H54 (cell line): ENCODE data around the gene C6orf132.
"Not testable (repeated sequence)": the region's sequence is repeated elsewhere in the genome, so short reads cannot be mapped to it uniquely, and the experiment has no call there.

ENCODE experiments used
- DNase-seq: peaks from one replicate; pipeline ENCODE4 v3.0.0; 2011; ENCODE audit warnings: low spot score, mixed read lengths; ENCODE audit not compliant: insufficient read length
- FAIRE-seq: peaks from 3 replicates; lab custom pipeline; 2011; peaks lifted over from hg19 to GRCh38; lab: Jason Lieb, UNC
- POLR2A ChIP-seq: IDR thresholded peaks from 2 replicates; pipeline ENCODE4 v1.6.1; 2011; ENCODE audit warnings: low read depth, mild to moderate bottlenecking, low read length

C6orf132 gene

GRCh38 chr6:42142118-42142835 is at the start of gene C6orf132:
Gene C6orf132 (minus strand): TSS chr6:42142620. CDS start chr6:42142444, 176 bp downstream.
- FAIRE-seq (no peak), DNase-seq (no peak)
- no peak for TF ChIP-seq POLR2A

GRCh38 chr6:42190554-42191183 is 48.2 kb upstream of the C6orf132 start:
- no peak for TF ChIP-seq POLR2A
- FAIRE-seq = no peak
- DNase-seq = no peak

GRCh38 chr6:42188406-42188805 is 46.0 kb upstream of the C6orf132 start:
- no peak for TF ChIP-seq POLR2A
- FAIRE-seq (no peak), DNase-seq (no peak)

- FAIRE-seq = no peak
- no peak for TF ChIP-seq POLR2A
- no peak for DNase-seq
Measured at GRCh38 chr6:42185597-42185996, 43.2 kb upstream of the C6orf132 start.

- DNase-seq (no peak), FAIRE-seq (no peak)
- TF ChIP-seq POLR2A = no peak
Measured at GRCh38 chr6:42184475-42184874, 42.1 kb upstream of the C6orf132 start.

- no peak for FAIRE-seq
- TF ChIP-seq POLR2A = no peak
Measured at GRCh38 chr6:42182101-42182500, 39.7 kb upstream of the C6orf132 start.

GRCh38 chr6:42179945-42180313 is 37.5 kb upstream of the C6orf132 start:
- TF ChIP-seq POLR2A = no peak
- FAIRE-seq (no peak), DNase-seq (no peak)

More at GRCh38 chr6:42182101-42182500, 39.7 kb upstream of the C6orf132 start:
- DNase-seq = no peak

- no peak for DNase-seq
- no peak for TF ChIP-seq POLR2A
- no peak for FAIRE-seq
Measured at GRCh38 chr6:42179261-42179944, 37.0 kb upstream of the C6orf132 start.

- TF ChIP-seq POLR2A = no peak
- FAIRE-seq = no peak
- no peak for DNase-seq
Measured at GRCh38 chr6:42177514-42178364, 35.3 kb upstream of the C6orf132 start.

- FAIRE-seq (no peak), DNase-seq (no peak)
- no peak for TF ChIP-seq POLR2A
Measured at GRCh38 chr6:42176981-42177380, 34.6 kb upstream of the C6orf132 start.

GRCh38 chr6:42175860-42176259 is 33.4 kb upstream of the C6orf132 start:
- TF ChIP-seq POLR2A = no peak
- DNase-seq = no peak
- no peak for FAIRE-seq

- no peak for FAIRE-seq
- DNase-seq = no peak
- no peak for TF ChIP-seq POLR2A
Measured at GRCh38 chr6:42173101-42173500, 30.7 kb upstream of the C6orf132 start, which contains the start of gene GUCA1A. Gene GUCA1A (plus strand): TSS chr6:42173364. CDS start chr6:42173614, 250 bp downstream.

- no peak for DNase-seq
- no peak for FAIRE-seq
- TF ChIP-seq POLR2A = no peak
Measured at GRCh38 chr6:42171813-42172581, 29.6 kb upstream of the C6orf132 start.

- not testable (repeated sequence) for DNase-seq, FAIRE-seq
Measured at GRCh38 chr6:42169780-42170179, 27.4 kb upstream of the C6orf132 start.
